Fibroblast of skin of back (primary cell): ENCODE measurements around the gene ANKS1B.

ENCODE experiments used
- DNase-seq: peaks from one replicate; pipeline ENCODE4 v3.0.0-alpha.2; 2013

Gene ANKS1B

GRCh38 chr12:99157946-99158345, 826.8 kb downstream of the ANKS1B start:
- DNase-seq, result peak; percentile 44

GRCh38 chr12:99154983-99155336, 829.8 kb downstream of the ANKS1B start:
- DNase-seq, result no peak

- no peak for DNase-seq
These were observed 830.3 kb downstream of the ANKS1B start for GRCh38 chr12:99154216-99154982.

GRCh38 chr12:99153293-99153692, 831.4 kb downstream of the ANKS1B start:
- DNase-seq, result no peak

DNA sequence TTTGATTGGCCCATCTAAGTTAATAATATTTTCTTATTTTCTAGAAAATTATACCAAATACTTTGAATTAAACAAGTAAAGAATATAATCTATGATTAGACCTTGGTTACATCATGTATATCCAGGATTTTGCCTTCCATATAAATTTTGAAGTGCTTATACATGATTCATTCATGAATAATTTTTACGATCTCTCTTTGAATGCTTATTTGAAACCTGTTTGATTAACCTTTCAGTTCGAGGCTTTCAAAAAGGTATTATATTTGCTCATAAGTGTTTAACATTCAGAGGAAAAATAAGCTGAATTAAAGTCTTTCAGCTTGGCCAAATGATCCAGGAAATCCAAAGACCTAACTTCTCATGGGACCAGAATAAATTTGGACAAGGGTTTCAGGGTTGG, 832.4 kb downstream of the ANKS1B start:
- DNase-seq, result no peak

GRCh38 chr12:99151744-99152143, 833.0 kb downstream of the ANKS1B start:
- no peak for DNase-seq

- no peak for DNase-seq
These were observed 837.6 kb downstream of the ANKS1B start for GRCh38 chr12:99147130-99147529.

DNA sequence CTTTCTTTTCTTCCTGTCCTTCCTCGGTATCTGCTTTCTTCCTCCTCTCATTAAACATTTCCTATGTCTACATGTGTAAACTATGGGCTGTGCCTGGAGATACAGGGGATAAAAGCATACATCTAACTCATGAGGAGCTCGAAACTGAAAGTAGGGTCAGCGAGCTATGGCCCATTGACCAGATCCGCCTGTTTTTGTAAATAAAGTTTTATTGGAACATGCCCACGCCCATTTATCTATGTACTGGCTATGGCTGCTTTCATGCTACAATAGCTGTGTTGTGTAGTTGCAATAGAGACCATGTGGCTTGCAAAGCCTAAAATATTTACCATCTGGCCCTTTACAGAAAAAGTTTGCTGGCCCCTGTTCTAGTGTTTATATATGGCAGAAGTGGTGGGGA, 838.0 kb downstream of the ANKS1B start:
- no peak for DNase-seq

GRCh38 chr12:99146185-99146584, 838.6 kb downstream of the ANKS1B start:
- no peak for DNase-seq

- no peak for DNase-seq
These were observed 842.1 kb downstream of the ANKS1B start for GRCh38 chr12:99142651-99143050.

DNA sequence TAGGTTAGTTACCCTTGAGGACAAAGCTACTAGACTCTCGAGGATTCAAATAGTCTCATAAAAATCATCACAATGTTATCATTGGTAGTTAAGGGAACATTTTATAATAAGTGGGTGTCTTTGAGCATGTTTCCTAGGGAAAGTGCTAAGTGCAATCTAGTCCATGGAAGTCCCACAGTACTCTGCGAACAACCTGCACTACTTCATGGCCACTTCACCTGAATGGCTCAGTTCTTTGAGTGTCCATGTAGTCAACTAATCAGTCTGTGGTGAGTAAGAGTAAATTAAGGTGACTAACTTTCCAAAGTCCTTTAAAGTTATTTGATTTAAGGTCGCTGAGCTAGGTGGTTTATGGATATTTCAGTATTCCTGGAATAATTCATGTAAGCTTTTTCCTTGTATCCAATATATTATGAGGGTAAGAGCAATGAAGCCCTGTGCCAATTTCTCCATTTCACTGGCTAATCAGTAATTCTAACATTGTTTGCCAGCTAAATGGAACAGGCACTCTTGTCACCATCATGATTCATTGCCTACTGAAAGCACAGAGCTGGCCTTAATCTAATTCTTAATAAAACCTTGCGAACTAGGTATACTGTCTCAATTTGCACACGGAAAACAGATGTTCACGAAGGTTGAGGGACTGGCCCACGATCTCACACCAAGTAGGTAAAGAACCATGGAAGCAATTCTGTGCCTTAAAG, 844.6 kb downstream of the ANKS1B start:
- DNase-seq, result no peak

GRCh38 chr12:99138393-99138792, 846.3 kb downstream of the ANKS1B start:
- DNase-seq, result no peak

DNA sequence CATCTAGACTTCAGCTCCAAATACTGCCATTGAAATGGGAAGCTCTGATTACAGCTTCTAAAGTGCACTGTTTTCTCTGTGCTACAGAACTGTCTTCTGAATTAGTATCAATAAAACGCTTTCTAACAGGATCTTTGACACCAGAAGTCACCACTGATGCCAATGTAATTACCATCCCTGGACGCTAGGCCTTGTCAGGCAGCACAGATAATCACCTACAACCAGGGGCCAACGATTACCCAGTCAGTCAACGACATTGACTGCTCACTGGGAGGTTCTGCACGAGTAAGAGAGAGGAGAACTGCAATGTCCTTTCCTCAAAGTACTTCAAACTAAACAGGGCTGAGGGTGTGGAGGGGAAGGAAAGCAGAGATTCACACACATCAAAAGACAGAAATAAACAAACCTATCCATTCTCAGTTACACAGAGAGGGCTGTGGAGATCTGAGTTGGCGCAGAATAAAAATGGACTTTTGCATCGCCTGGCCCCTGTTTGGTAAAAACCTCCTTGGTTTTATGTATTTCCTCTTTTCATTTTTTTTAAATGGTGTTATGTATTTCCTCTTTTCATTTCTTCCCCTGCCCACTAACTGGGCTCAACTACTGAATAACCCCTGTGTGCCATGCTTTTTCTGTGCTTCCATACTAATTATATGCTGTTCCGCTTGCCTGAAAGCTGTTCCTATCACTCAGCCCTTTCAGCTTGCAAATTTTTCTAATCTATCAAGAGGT, 847.4 kb downstream of the ANKS1B start:
- no peak for DNase-seq

GRCh38 chr12:99136516-99136915, 848.2 kb downstream of the ANKS1B start:
- DNase-seq, result peak; percentile 67

DNA sequence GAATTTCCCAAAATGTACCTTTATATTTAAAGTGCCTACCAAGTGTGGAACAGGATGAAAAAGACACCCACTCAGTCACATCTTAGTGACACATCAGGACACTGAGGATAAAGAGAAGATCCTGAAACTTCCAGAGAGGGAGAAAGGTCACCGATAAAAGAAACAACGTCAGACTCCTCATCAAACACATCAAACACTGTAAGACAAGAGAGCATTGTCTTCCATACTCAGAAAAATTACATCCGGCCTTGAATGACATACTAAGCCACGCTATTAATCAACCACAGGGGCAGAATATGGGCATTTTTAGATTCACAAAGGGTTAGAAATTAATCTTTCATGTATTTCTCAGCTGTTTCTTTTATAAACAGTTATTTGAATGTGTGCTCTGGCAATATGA, 849.4 kb downstream of the ANKS1B start:
- DNase-seq, result no peak

- DNase-seq, result peak; percentile 56
These were observed 851.3 kb downstream of the ANKS1B start for GRCh38 chr12:99133401-99133800.

GRCh38 chr12:99131751-99132199, 853.0 kb downstream of the ANKS1B start:
- DNase-seq, result peak; percentile 86

- peak; percentile 70 for DNase-seq
These were observed 853.8 kb downstream of the ANKS1B start for GRCh38 chr12:99130808-99131553.

- no peak for DNase-seq
These were observed 856.4 kb downstream of the ANKS1B start for GRCh38 chr12:99128246-99128802.

- no peak for DNase-seq
These were observed 861.8 kb downstream of the ANKS1B start for GRCh38 chr12:99122959-99123358.

DNA sequence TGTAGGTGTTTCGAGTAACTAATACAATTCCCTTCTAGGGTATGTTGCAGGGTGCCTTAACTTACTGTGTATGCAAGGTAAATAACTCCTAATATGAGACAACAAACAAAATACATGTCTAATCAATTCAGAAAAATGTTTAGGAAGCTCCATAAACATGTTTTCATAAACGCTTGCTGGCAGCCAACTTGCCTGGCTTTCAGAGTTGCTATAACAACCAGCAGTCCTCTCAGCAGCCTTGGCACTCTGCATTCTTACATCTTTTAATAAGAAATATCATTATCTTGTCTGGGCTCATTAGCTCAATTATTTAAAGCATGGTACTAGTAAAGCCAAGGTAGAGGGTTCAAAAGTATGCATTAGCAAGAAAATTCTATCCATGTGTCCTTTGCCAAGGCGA, 862.2 kb downstream of the ANKS1B start:
- no peak for DNase-seq

- DNase-seq, result no peak
These were observed 863.2 kb downstream of the ANKS1B start for GRCh38 chr12:99121546-99121945.
